Neural progenitor cell (in vitro differentiated cells): Measurements from ENCODE around the gene DDX28.
A peak's percentile ranks its signal among the peaks of the same experiment; 100 is the strongest.

ENCODE experiments used
- CTCF ChIP-seq: fragments of 200-600 bp; sonication (generic); IDR thresholded peaks from 2 replicates; pipeline ENCODE4 v1.5.1; 2017; ENCODE audit warnings: antibody characterized with exemption, mild to moderate bottlenecking
- EZH2 ChIP-seq: fragments of 200-600 bp; sonication (generic); IDR thresholded peaks from 2 replicates; pipeline ENCODE4 v1.6.1; 2017; ENCODE audit warnings: antibody characterized with exemption, mild to moderate bottlenecking, moderate library complexity

- peak; percentile 75 for TF ChIP-seq CTCF
- TF ChIP-seq EZH2 = no peak
Observed at GRCh38 chr16:68064791-68065365, 41.8 kb upstream of the DDX28 start.
